ENCODE data around the gene HNRNPLL. TPM values are rescaled to one million over a fixed set of nuclear protein-coding genes. Genes with fewer than 3 reads are reported as not detected.

HNRNPLL gene
- total and polyA plus RNA-seq, 2 of the 13 experiments (the other 11 are each of a cell fraction or from before 2014, with no cell fraction given), result 49.4 to 103 TPM

- no peak for ATAC-seq
- WGBS (ENCODE audit: low lambda C conversion rate), result 96% methylated on average over 2 of the region's 2 CpGs
- in situ Hi-C loops (cut with HindIII; ENCODE audit: extremely low pct_ligation_motif_present, low pct_unique_long_range_greater_than_20kb), result no loop called here
Observed at GRCh38 chr2:38560092-38560491, 42.6 kb downstream of the HNRNPLL start.

GRCh38 chr2:38557981-38558380, 44.7 kb downstream of the HNRNPLL start:
- Histone ChIP-seq H3K27me3 (ENCODE audit: control insufficient read depth in 1 of 2, insufficient read depth in 2 of 2, low read length in 2 of 2) (no peaks in the 10 kb centered on the region), H3K4me1 (ENCODE audit: insufficient read depth, low read length) (no peaks in the 10 kb centered on the region), H4K20me1 (ENCODE audit: insufficient read depth, low read length) (no peaks in the 10 kb centered on the region), H3K36me3 (replicated peaks in 1 of 2; ENCODE audit: control insufficient read depth in 1 of 2, insufficient read depth in 2 of 2, low read length in 2 of 2) (peaks cover 5 to 22% of the 10 kb centered on the region in 2 experiments; a peak in 4 of 5 replicates), H3K27ac (ENCODE audit: extremely low read length, insufficient read depth, low read length) (no peak overlapping the region), H3K9me3 (ENCODE audit: low read length) (no peaks in the 10 kb centered on the region), H3K4me2 (ENCODE audit: low read depth, low read length) (no peak overlapping the region), H2AFZ (ENCODE audit: low read length) (no peak overlapping the region), H3K79me2 (ENCODE audit: insufficient read depth, low read length) (no peaks in the 10 kb centered on the region), H3K4me3 (replicated peaks in 1 of 3; ENCODE audit: insufficient read depth in 1 of 3, low read depth in 2 of 3, low read length in 3 of 3) (no peak overlapping the region), H3K9ac (ENCODE audit: insufficient read depth, low read depth, low read length) (no peak overlapping the region)
- TSS peak; percentile 3 for BruUV-seq (replicated peaks)
- 94% methylated on average over 5 of the region's 5 CpGs for WGBS (ENCODE audit: low lambda C conversion rate)
- ATAC-seq (no peak), FAIRE-seq (no peak), DNase-seq (ENCODE audit: low spot score) (no peak)
- intact Hi-C loops (cut with micrococcal nuclease; ENCODE audit: unreplicated experiment) (no loop called here), in situ Hi-C loops (cut with HindIII; ENCODE audit: extremely low pct_ligation_motif_present, low pct_unique_long_range_greater_than_20kb) (no loop called here)
- POLR2A ChIA-PET, result no interaction called here
- CTCF ChIA-PET (ENCODE audit: low intra/inter-chr PET ratio, low total read pairs), result interaction anchor here (1.8 kb wide), 1 partner anchor 22 kb away, joined by 5 read pairs; no protein-coding TSS in a partner anchor
- TF ChIP-seq FOXK1 (CRISPR knock-in tag; IDR thresholded peaks at IDR 0.05; ENCODE audit: borderline replicate concordance, low read depth) (no peak), SCMH1 (CRISPR knock-in tag; IDR thresholded peaks at IDR 0.05; ENCODE audit: borderline replicate concordance) (no peak), MIER3 (CRISPR knock-in tag; IDR thresholded peaks at IDR 0.05; ENCODE audit: borderline replicate concordance) (no peak), PHB2 (IDR thresholded peaks at IDR 0.05; ENCODE audit: partially characterized antibody) (no peak), ATF2 (CRISPR knock-in tag; IDR thresholded peaks at IDR 0.05) (no peak), DZIP1 (CRISPR knock-in tag; IDR thresholded peaks at IDR 0.05) (no peak), AKAP8 (CRISPR knock-in tag; IDR thresholded peaks at IDR 0.05) (no peak), GATA4 (IDR thresholded peaks at IDR 0.05; ENCODE audit: borderline replicate concordance, low read depth) (no peak), ZNF570 (CRISPR knock-in tag; IDR thresholded peaks at IDR 0.05; ENCODE audit: borderline replicate concordance) (no peak), KAT2B (IDR thresholded peaks at IDR 0.05; ENCODE audit: borderline replicate concordance, low read depth, low read length) (no peak)

More at GRCh38 chr2:38560092-38560491, 42.6 kb downstream of the HNRNPLL start:
- FAIRE-seq (no peak), DNase-seq (ENCODE audit: low spot score) (no peak)
- POLR2A ChIA-PET, result no interaction called here
- Histone ChIP-seq H3K27ac (ENCODE audit: extremely low read length, insufficient read depth, low read length) (no peak overlapping the region), H3K9me3 (ENCODE audit: low read length) (no peaks in the 10 kb centered on the region), H3K36me3 (replicated peaks in 1 of 2; ENCODE audit: control insufficient read depth in 1 of 2, insufficient read depth in 2 of 2, low read length in 2 of 2) (peaks cover 4 to 34% of the 10 kb centered on the region in 2 experiments), H2AFZ (ENCODE audit: low read length) (no peak overlapping the region), H4K20me1 (ENCODE audit: insufficient read depth, low read length) (no peaks in the 10 kb centered on the region), H3K4me1 (ENCODE audit: insufficient read depth, low read length) (no peaks in the 10 kb centered on the region), H3K4me3 (replicated peaks in 1 of 3; ENCODE audit: insufficient read depth in 1 of 3, low read depth in 2 of 3, low read length in 3 of 3) (no peak overlapping the region), H3K27me3 (ENCODE audit: control insufficient read depth in 1 of 2, insufficient read depth in 2 of 2, low read length in 2 of 2) (no peaks in the 10 kb centered on the region), H3K9ac (ENCODE audit: insufficient read depth, low read depth, low read length) (no peak overlapping the region), H3K4me2 (ENCODE audit: low read depth, low read length) (no peak overlapping the region), H3K79me2 (ENCODE audit: insufficient read depth, low read length) (no peaks in the 10 kb centered on the region)
- intact Hi-C loops (cut with micrococcal nuclease; ENCODE audit: unreplicated experiment), result no loop called here
- CTCF ChIA-PET (ENCODE audit: low intra/inter-chr PET ratio, low total read pairs), result no interaction called here
- no TSS peak for BruUV-seq (replicated peaks)
- no peak for TF ChIP-seq ZNF768 (CRISPR knock-in tag; IDR thresholded peaks at IDR 0.05)
- no peak for TF ChIP-seq ZNF282 (IDR thresholded peaks at IDR 0.05; ENCODE audit: partially characterized antibody)
- peak; percentile 75 for TF ChIP-seq RBM22 (optimal IDR thresholded peaks at IDR 0.05; ENCODE audit: low read length)
